Gastrocnemius medialis (tissue), 4 donors: ENCODE results near the gene IL4R.

ENCODE experiments used
- POLR2A ChIP-seq, 2 donors: fragments of 450-650 bp; IDR thresholded peaks; one replicate each; pipeline ENCODE4 v1.6.1; 2017; ENCODE audit warnings: antibody characterized with exemption in 2 of 2, mild to moderate bottlenecking in 2 of 2, moderate library complexity in 2 of 2
- TF ChIP-seq, protein P1 (sequence below), 5 experiments: fragments of 450-650 bp in 3 of 5; fragments of 200-600 bp in 2 of 5; sonication (generic) in 2 of 5; IDR thresholded peaks in 4 of 5; conservative IDR thresholded peaks in 1 of 5; 1 replicate in 4 of 5; 2 replicates in 1 of 5; pipeline ENCODE4 v1.5.1; 2016 to 2019; ENCODE audit warnings: antibody characterized with exemption in 5 of 5, mild to moderate bottlenecking in 3 of 5, moderate library complexity in 3 of 5

DNA sequence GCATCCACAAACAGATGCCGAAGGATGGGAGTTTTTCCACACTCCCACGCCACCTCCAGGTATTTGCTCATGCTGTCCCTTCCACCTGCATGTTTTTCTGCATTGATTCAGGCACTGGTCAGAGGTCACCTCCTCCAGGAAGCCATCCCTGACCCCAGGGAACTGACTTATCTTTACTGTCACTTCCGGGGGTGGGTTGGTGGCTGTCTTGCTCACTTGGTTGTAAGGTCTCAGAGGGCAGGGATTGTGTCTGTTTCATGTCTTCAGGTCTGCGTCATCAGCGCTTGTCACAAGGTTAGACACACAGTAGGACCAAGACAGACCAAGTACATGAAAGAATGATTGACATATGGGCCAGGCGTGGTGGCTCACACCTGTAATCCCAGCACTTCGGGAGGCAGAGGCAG, 1.9 kb upstream of the IL4R start:
- TF ChIP-seq, protein P1, sequence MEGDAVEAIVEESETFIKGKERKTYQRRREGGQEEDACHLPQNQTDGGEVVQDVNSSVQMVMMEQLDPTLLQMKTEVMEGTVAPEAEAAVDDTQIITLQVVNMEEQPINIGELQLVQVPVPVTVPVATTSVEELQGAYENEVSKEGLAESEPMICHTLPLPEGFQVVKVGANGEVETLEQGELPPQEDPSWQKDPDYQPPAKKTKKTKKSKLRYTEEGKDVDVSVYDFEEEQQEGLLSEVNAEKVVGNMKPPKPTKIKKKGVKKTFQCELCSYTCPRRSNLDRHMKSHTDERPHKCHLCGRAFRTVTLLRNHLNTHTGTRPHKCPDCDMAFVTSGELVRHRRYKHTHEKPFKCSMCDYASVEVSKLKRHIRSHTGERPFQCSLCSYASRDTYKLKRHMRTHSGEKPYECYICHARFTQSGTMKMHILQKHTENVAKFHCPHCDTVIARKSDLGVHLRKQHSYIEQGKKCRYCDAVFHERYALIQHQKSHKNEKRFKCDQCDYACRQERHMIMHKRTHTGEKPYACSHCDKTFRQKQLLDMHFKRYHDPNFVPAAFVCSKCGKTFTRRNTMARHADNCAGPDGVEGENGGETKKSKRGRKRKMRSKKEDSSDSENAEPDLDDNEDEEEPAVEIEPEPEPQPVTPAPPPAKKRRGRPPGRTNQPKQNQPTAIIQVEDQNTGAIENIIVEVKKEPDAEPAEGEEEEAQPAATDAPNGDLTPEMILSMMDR (IDR thresholded peaks at IDR 0.05 in 4 of 5, conservative IDR thresholded peaks at IDR 0.05 in 1 of 5): no peak
- no peak for TF ChIP-seq POLR2A (IDR thresholded peaks at IDR 0.05)
